ENCODE results near the gene DCANP1.

The DCANP1 gene

GRCh38 chr5:135455876-135456237, 8.7 kb upstream of the DCANP1 start:
- no peak for DNase-seq

DNA sequence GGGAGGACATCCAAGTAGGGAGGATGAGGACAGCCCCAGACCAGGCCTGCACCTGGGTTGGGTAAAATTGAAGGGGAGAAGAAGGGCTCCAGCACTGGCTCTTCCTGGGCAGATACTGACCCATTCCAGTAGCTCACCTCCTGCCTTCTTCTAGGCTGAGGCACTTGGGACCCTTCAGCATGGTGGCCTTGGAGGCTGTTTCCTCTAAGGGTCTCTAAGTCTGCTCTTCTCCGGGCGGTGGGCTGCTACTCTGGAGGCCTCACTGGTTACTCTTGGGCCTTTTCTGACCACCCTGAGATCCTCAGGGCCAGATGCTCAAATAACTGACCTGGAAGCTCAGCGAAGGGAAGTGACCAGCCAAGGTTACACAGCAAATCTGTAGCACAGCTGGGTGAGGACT, 7.8 kb upstream of the DCANP1 start:
- no peak for DNase-seq

GRCh38 chr5:135453613-135454012, 6.5 kb upstream of the DCANP1 start:
- no peak for DNase-seq

- DNase-seq: no peak
Observed at GRCh38 chr5:135452321-135453030, 5.3 kb upstream of the DCANP1 start, which contains the start of gene TIFAB. TIFAB (minus strand) TSS chr5:135452351; CDS start chr5:135449939, 2,412 bp downstream.

DNA sequence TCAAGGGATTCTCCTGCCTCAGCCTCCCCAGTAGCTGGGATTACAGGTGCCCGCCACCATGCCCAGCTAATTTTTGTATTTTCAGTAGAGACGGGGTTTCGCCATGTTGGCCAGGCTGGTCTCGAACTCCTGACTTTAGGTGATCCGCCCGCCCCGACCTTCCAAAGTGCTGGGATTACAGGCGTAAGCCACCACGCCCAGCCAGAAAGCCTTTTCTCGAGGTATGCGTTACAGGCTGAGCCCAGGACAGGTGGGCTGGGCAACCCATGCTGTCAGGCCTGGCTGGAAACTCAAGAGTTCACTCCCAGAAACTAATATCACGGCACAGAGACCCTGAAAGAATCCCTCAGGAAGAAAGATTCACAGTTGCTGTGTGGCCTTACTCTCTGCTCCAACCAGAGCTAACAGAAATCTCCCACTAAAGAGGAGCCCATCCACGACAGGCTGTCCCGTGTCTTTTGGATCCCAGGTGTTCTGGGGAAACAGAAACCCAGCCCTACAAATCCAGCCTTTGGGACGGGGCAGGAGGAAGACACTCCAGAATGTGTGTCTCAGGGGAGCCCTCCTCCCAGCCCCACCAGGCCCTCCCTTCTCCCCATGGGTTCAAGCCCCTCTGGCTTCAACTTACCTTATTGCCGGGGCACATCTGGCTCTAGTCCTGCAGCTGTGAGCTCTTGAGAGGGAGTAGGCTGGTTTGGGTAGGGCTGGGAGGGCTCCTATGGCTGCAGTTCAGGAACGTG, 4.6 kb upstream of the DCANP1 start:
- no peak for DNase-seq

GRCh38 chr5:135450952-135451351, 3.8 kb upstream of the DCANP1 start:
- no peak for DNase-seq

GRCh38 chr5:135450336-135450735, 3.2 kb upstream of the DCANP1 start:
- DNase-seq: no peak

- DNase-seq: no peak
Observed at GRCh38 chr5:135449644-135450043, 2.5 kb upstream of the DCANP1 start.

DNA sequence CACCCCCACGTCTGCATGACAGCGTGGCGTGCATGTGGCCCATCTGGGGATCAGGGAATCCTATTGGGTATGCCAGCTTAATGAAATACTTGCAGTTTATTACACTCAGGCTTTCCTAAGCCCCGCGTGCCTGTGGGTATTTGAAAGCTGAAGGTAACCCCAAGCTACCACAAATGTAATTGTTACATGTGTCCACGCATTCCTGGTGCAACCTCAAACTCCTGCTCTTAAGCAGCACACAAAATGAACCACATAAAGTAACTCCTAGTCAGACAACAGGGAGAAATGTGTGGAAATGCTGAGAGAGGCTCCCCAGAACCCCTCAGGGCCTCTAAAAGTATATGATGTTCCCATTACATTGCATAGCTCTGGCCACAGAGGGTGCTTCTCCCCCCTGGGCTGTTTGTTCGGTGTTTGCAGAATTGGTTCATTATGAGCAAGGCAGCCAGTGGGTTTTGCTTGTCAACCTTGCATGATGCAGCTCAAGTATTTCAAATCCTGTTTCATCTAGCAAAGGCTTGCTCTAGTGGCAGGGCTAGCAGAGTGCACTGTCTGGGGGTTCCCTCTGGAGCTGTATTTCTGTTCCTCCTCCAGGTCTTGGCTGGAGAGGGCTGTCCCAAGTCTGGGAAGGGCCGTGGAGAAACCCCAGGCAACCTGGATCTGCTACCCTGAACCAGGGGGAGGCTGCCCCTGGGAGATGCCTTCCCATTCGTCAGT, 1.8 kb upstream of the DCANP1 start:
- no peak for DNase-seq

DNA sequence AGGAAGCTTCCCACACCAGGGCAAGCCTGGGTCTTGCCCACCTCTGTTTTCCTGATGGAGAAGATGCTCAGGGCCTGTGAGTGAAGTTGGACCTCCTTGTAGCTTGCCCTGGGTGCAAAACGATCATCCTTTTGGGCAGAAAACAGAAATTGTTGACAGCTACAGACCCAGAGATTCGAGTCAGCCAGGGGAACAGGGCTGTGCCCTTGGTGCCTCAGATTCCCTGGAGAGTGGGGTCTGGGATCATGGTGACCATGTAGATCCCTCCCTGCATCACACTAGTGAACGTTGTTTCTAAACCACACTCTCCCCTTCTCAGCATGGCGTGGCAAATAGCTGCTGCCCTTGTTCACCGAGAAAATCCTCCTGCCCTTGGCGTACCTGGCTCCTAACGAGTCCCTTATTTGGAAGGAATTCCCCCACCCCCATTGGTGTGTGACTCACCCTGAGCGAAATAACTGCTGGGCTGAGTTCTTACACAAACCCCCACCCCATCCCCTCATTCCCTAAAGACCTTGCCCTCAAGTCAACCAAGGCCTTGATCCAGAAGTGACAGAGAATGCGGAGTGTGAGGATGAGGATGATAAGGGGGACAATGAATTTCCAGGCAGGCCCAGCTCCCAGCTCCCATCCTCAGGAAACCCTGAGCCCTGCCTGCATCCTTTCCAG, 1.1 kb upstream of the DCANP1 start:
- no peak for DNase-seq

GRCh38 chr5:135446615-135447014, 533 bp downstream of the DCANP1 start:
- DNase-seq: no peak

GRCh38 chr5:135446206-135446605, 942 bp downstream of the DCANP1 start:
- DNase-seq: no peak

DNA sequence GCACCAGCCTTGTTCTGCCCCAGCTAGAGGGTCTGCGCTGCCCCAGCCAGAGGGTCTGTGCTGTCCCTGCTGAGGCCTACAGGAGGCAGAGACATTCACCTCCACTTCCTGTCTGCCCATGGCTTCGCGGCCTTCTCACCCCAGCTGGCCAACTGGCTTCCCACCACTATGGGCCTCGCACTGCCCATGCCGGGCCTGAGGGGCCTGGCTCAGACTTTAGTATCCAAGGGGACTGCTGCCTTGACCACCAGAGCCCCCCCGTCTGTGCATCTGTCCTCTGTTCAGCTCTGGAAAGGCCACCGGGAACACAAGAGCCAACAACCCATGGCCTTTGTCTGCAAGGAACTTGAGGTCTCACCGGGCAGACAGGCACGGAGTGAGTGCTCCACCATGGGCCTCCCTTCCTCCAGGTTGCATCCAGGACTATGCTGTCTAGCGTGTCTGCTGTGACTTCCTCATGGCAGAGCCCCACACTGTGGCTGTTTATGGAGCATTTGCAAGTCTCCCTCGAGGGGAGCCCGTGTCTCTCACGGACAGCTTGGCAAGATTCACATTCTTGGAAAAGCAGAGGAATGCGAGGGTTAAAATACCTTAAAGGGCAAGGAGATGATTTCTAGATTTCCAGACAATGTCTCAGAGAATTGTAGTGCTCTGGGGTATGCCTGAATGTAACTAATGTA, 1.7 kb downstream of the DCANP1 start:
- DNase-seq: no peak

DNA sequence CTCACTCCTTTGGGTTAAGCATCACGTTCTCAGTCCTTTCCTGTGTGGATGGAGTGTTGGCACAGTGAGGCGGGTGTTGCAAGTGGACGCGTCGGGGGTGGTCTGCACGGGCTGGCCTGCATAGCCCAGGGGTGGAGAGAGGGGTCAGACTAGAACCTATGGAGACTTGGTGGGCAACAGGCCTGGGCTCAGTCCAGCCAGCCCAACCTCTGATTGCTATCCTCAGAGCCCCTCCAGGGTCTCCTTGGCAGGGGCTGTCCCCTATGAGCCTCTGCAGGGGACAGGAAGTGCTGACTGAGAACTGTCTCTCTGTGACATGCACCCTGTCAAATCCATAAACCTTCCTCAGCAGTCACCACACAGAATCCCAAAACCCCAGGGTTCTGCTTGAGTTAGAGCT, 2.3 kb downstream of the DCANP1 start:
- DNase-seq: no peak

- DNase-seq: no peak
Observed at GRCh38 chr5:135444360-135444759, 2.8 kb downstream of the DCANP1 start.

DNA sequence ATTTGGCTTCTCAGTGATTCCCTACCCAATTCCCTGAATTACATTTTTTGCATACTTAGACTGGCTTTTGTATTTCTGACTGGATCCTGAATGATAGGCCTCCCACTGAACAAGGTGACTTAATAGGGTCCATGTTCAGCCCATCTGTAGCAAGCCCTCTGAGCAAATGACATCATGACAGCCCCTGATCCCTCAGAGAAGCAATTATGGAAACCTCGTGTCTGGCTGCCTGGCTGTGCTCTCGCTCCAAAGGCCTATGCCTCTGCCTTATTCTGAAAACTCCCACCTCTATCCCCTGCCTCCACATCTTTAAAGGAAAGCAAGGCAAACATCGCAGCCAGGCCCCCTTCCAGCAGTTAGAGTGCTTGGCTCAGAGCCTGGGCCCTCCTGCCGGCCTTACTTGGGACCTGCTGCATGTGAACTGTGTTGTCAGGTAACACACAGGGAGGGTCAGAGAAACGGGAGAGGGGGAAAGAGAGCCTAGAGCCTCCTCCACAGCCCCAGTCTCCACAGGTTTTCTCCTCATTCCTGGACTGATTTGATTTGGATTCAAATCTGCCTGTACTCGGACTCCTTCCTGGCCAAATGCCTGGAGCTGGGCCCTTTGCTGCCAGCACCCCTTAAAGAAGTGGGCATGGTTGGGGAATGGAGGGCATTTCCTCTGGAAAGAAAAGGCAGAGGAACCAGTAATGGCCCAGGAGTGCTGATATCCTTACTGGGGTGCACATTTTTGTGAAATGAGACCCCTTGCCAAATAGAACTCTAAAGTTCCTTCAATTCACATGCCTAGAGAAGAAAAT, 3.8 kb downstream of the DCANP1 start:
- DNase-seq: no peak

- no peak for DNase-seq
Observed at GRCh38 chr5:135442431-135443160, 4.6 kb downstream of the DCANP1 start.

GRCh38 chr5:135441919-135442318, 5.2 kb downstream of the DCANP1 start:
- DNase-seq: no peak

DNA sequence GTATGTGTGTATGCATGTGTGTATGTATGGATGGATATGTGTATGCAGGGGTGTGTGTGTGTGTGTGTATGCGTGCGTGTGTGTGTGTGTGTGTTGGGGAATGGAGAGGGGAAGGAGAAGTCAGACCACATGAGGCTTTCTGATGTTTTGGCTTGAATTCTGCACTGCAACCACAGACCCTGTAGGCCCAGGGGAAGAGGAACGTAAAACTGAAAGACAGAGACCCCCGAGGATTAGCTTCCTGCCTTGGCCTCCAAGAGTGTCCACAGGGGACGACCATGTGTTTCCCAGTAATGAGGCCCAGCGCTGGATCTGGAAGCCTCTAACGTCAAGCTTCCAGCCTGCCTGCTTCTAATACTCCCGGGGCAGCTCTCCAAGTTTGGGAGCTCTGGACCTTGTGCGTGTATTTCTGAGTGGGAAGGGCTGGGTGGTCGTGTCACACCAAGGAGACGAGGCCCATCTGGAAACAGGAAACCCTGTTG, 5.8 kb downstream of the DCANP1 start:
- DNase-seq: no peak

GRCh38 chr5:135440916-135441315, 6.2 kb downstream of the DCANP1 start:
- DNase-seq: no peak

All from NCI-H1105 treated with DMSO at 0.1 percent for 48 hours (cell line).